Endothelial cell of umbilical vein (primary cell): ENCODE results near the gene FGF10. TPM values are rescaled to one million over a fixed set of nuclear protein-coding genes. Genes with fewer than 3 reads are reported as not detected.

Experiments used
- BruUV-seq: library from RNA; stranded (reverse); fragments of 400-500 nt; replicated peaks from 2 replicates; lab custom pipeline; 2021; lab: Mats Ljungman, UMichigan
- CTCF ChIA-PET: fragments of 300-600, 350-600 bp; sonication (Branson Sonifier 250); formaldehyde crosslinking; loops from one replicate; lab custom pipeline; 2021; ENCODE audit warnings: antibody characterized with exemption, inconsistent platforms; lab: Charles Lee
- POLR2A ChIA-PET: fragments of 300-600, 350-600 bp; sonication (Branson Sonifier 250); formaldehyde crosslinking; loops from one replicate; lab custom pipeline; 2021; ENCODE audit warnings: antibody characterized with exemption, inconsistent platforms; lab: Charles Lee
- DNase-seq: peaks from one replicate; pipeline ENCODE4 v3.0.0-alpha.2; 2011; ENCODE audit warnings: low read depth, low spot score
- FAIRE-seq: peaks from 2 replicates; lab custom pipeline; 2011; peaks lifted over from hg19 to GRCh38; lab: Jason Lieb, UNC
- H2AFZ ChIP-seq: 2 replicates; pipeline ENCODE4 v1.6.0; 2012; ENCODE audit warnings: low read depth, low read length, control low read depth, inconsistent platforms
- H3K27ac ChIP-seq: 2 replicates; pipeline ENCODE4 v1.5.1; 2011; ENCODE audit warnings: low read depth, mild to moderate bottlenecking, control low read depth, low read length, moderate library complexity; ENCODE audit not compliant: insufficient read depth
- H3K27me3 ChIP-seq, 2 experiments: 2 replicates each; pipeline versions ENCODE4 v1.6.0 to v1.6.1; 2011; ENCODE audit warnings: low read length in 2 of 2, mixed read lengths in 1 of 2; ENCODE audit not compliant: control insufficient read depth in 2 of 2, insufficient read depth in 2 of 2
- H3K36me3 ChIP-seq, 2 experiments: 2 replicates in 1 of 2; 3 replicates in 1 of 2; pipeline ENCODE4 v1.5.1; 2011; ENCODE audit warnings: low read length in 2 of 2, mild to moderate bottlenecking in 1 of 2, moderate library complexity in 1 of 2; ENCODE audit not compliant: control insufficient read depth in 2 of 2, insufficient read depth in 2 of 2; ENCODE audit errors: extremely low read depth in 1 of 2
- H3K4me1 ChIP-seq: 3 replicates; pipeline ENCODE4 v1.5.1; 2011; ENCODE audit warnings: mild to moderate bottlenecking, low read length; ENCODE audit not compliant: control insufficient read depth, insufficient read depth; ENCODE audit errors: extremely low read depth
- H3K4me2 ChIP-seq: 2 replicates; pipeline ENCODE4 v1.6.1; 2011; ENCODE audit warnings: low read length, control low read depth, mixed read lengths; ENCODE audit not compliant: insufficient read depth
- H3K4me3 ChIP-seq, 3 experiments: fragments of 200-600 bp in 1 of 3; sonication (generic), shearing (Covaris generic) in 1 of 3; replicated peaks in 1 of 3; 2 replicates each; pipeline ENCODE4 v1.5.1; 2011 to 2016; ENCODE audit warnings: control low read depth in 3 of 3, low read length in 3 of 3, mild to moderate bottlenecking in 2 of 3, inconsistent platforms in 1 of 3, low read depth in 1 of 3, moderate library complexity in 1 of 3; ENCODE audit not compliant: insufficient read depth in 1 of 3
- H3K79me2 ChIP-seq: 2 replicates; pipeline ENCODE4 v1.6.0; 2012; ENCODE audit warnings: low read length, inconsistent platforms; ENCODE audit not compliant: control insufficient read depth, insufficient read depth
- H3K9ac ChIP-seq: replicated peaks from 2 replicates; pipeline ENCODE3; 2011; ENCODE audit warnings: low read length, control low read depth; ENCODE audit not compliant: insufficient read depth; ENCODE audit errors: extremely low read depth
- H3K9me1 ChIP-seq: replicated peaks from 3 replicates; pipeline ENCODE4 v1.6.0; 2011; ENCODE audit warnings: mild to moderate bottlenecking, low read length; ENCODE audit not compliant: control insufficient read depth, insufficient read depth; ENCODE audit errors: extremely low read depth
- H3K9me3 ChIP-seq: replicated peaks from 2 replicates; pipeline ENCODE4 v1.5.1; 2012; ENCODE audit warnings: low read length, inconsistent platforms; ENCODE audit not compliant: control insufficient read depth, insufficient read depth
- H4K20me1 ChIP-seq: replicated peaks from 2 replicates; pipeline ENCODE3; 2011; ENCODE audit warnings: mild to moderate bottlenecking, low read length; ENCODE audit not compliant: control insufficient read depth, insufficient read depth; ENCODE audit errors: extremely low read depth
- CTCF ChIP-seq, 2 donors: IDR thresholded peaks; 1 replicate in 1 of 2; 2 replicates in 1 of 2; pipeline ENCODE4 v1.5.1; 2011; ENCODE audit warnings: low read length in 2 of 2, mild to moderate bottlenecking in 2 of 2, moderate library complexity in 2 of 2, control low read depth in 1 of 2, inconsistent platforms in 1 of 2, low read depth in 1 of 2; ENCODE audit not compliant: insufficient read depth in 1 of 2; ENCODE audit errors: extremely low read depth in 1 of 2
- EZH2 ChIP-seq: IDR thresholded peaks from 2 replicates; pipeline ENCODE4 v1.6.1; 2012; ENCODE audit warnings: borderline replicate concordance, low read depth, mild to moderate bottlenecking, moderate library complexity, low read length, inconsistent platforms; ENCODE audit not compliant: severe bottlenecking
- FOS ChIP-seq: IDR thresholded peaks from 2 replicates; pipeline ENCODE4 v1.6.1; 2011; ENCODE audit warnings: mild to moderate bottlenecking, low read length, moderate library complexity, borderline replicate concordance; ENCODE audit not compliant: insufficient read depth
- GATA2 ChIP-seq: IDR thresholded peaks from 2 replicates; pipeline ENCODE4 v1.7.0; 2011; ENCODE audit warnings: low read depth, mild to moderate bottlenecking, moderate library complexity, mixed read lengths, low read length; ENCODE audit not compliant: insufficient read length, insufficient read depth
- JUN ChIP-seq: IDR thresholded peaks from 2 replicates; pipeline ENCODE4 v1.6.1; 2011; ENCODE audit warnings: borderline replicate concordance, low read depth; ENCODE audit not compliant: insufficient read length, insufficient read depth
- MYC ChIP-seq: IDR thresholded peaks from one replicate; pipeline ENCODE4 v1.6.1; 2011; ENCODE audit warnings: mild to moderate bottlenecking, low read depth, low read length
- POLR2A ChIP-seq: IDR thresholded peaks from 2 replicates; pipeline ENCODE4 v1.6.1; 2012; ENCODE audit warnings: low read depth, mild to moderate bottlenecking, control low read depth, low read length
- dilution Hi-C: fragments of 300-500 bp; cut with MboI; formaldehyde crosslinking; loops from one replicate; pipeline ENCODE4 v1.15.0; 2019; ENCODE audit warnings: low sequenced_read_pairs; ENCODE audit not compliant: extremely low pct_ligation_motif_present
- intact Hi-C: fragments of 100-400 bp; cut with micrococcal nuclease; formaldehyde crosslinking; loops from one replicate; pipeline ENCODE4 v1.10.0; 2022
- polyA plus RNA-seq, 4 experiments: library from polyadenylated mRNA; depleted of rRNA in 3 of 4; stranded (reverse) in 3 of 4; unstranded in 1 of 4; fragments of >200 nt; gene quantifications; 2 replicates each; pipeline versions ENCODE4 v1.2.1 to v1.2.3, GENCODE V29; 2011 to 2012; ENCODE audit warnings: missing spikeins in 1 of 4
- total RNA-seq: library from RNA; stranded (reverse); gene quantifications from 2 replicates; pipeline ENCODE4 v1.2.3, GENCODE V29; 2021

FGF10 gene
- total and polyA plus RNA-seq, 2 donors (not counting 3 experiments of a cell fraction or from before 2014, with no cell fraction given) = not detected

DNA sequence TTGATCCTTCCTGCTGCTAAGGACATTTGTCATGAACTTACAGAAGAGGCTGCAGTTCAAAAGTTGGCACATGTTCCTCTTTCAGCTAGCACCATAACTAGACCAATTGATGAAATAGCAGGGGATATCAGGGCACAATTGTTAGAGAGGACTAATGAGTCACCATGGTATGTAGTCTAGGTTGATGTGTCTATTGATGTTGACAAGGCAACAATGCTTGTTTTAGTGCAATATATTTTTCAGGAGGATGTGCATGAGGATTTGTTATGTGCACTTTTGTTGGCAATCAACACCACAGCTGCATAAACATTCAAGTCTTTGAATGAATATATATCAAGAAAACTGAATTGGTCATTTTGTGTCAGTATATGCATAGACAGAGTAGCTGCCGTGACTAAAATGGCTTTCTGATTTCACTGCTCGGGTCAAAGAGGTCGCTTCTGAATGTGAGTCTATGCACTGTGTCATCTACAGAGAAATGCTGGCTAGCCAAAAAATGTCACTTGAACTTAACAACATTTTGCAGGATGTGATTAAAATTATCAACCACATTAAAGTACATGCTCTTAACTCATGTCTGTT is 68.0 kb downstream of the FGF10 start:
- no TSS peak for BruUV-seq
- no peak overlapping the region for H3K9ac ChIP-seq
- no peak for TF ChIP-seq MYC
- no peak for TF ChIP-seq GATA2
- TF ChIP-seq JUN = no peak
- no peak for TF ChIP-seq POLR2A
- TF ChIP-seq FOS = no peak
- no peak for TF ChIP-seq EZH2
- TF ChIP-seq CTCF (IDR thresholded peaks at IDR 0.05; ENCODE audit: extremely low read depth in 1 of 2, insufficient read depth in 1 of 2, low read depth in 1 of 2, low read length in 2 of 2) = no peak
- H3K27ac ChIP-seq = no peak overlapping the region
- no peak for FAIRE-seq
- no peaks in the 10 kb centered on the region for H3K27me3 ChIP-seq
- no peaks in the 10 kb centered on the region for H3K4me1 ChIP-seq
- intact Hi-C loops (no loop called here), dilution Hi-C loops (no loop called here)
- no peaks in the 10 kb centered on the region for H3K9me1 ChIP-seq
- no peaks in the 10 kb centered on the region for H3K9me3 ChIP-seq
- H3K79me2 ChIP-seq = no peaks in the 10 kb centered on the region
- H2AFZ ChIP-seq = no peak overlapping the region
- ChIA-PET CTCF (no interaction called here), POLR2A (no interaction called here)
- no peak overlapping the region for H3K4me2 ChIP-seq
- no peak overlapping the region for H3K4me3 ChIP-seq
- H4K20me1 ChIP-seq = no peaks in the 10 kb centered on the region
- no peaks in the 10 kb centered on the region for H3K36me3 ChIP-seq
- DNase-seq = no peak
